Measurements from ENCODE around the gene RAPSN.

DNA sequence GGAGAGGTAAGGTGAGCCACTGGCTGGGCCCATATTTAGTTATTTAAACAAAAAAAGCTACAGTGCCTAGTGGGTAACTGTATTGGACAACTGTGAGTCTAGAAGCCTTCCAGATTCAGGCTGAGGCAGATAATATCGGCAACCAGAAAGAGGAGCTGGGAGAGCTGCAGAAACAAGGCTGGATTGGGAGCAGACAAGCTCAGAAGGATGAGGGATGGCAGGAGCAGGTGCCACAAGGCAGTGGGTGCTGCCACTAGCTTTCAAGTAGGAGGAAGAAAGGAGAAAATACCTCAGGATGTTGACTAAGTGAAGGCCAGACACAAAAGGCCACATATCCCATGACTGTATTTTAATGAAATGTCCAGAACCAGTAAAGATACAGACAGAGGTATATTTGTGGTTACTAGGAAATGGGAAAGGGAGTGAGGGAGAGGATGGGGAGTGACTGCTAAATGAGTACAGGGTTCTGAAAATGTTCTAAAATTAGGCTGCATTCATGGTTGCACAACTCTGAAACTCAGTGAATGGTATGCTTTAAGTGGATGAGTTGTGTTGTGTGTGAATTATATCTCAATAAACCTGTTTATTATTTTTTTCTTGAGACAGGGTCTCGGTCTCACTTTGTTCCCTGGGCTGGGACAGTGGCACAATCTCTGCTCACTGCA is 11.8 kb upstream of the RAPSN start:
- TF ChIP-seq, protein P1, sequence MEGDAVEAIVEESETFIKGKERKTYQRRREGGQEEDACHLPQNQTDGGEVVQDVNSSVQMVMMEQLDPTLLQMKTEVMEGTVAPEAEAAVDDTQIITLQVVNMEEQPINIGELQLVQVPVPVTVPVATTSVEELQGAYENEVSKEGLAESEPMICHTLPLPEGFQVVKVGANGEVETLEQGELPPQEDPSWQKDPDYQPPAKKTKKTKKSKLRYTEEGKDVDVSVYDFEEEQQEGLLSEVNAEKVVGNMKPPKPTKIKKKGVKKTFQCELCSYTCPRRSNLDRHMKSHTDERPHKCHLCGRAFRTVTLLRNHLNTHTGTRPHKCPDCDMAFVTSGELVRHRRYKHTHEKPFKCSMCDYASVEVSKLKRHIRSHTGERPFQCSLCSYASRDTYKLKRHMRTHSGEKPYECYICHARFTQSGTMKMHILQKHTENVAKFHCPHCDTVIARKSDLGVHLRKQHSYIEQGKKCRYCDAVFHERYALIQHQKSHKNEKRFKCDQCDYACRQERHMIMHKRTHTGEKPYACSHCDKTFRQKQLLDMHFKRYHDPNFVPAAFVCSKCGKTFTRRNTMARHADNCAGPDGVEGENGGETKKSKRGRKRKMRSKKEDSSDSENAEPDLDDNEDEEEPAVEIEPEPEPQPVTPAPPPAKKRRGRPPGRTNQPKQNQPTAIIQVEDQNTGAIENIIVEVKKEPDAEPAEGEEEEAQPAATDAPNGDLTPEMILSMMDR (IDR thresholded peaks at IDR 0.05; ENCODE audit: low read depth, low read length, poor library complexity, severe bottlenecking) = no peak
- no peak for TF ChIP-seq EZH2phosphoT487 (IDR thresholded peaks at IDR 0.05; ENCODE audit: borderline replicate concordance, low read length)
